ENCODE data around the gene RPS6KA3.

DNA sequence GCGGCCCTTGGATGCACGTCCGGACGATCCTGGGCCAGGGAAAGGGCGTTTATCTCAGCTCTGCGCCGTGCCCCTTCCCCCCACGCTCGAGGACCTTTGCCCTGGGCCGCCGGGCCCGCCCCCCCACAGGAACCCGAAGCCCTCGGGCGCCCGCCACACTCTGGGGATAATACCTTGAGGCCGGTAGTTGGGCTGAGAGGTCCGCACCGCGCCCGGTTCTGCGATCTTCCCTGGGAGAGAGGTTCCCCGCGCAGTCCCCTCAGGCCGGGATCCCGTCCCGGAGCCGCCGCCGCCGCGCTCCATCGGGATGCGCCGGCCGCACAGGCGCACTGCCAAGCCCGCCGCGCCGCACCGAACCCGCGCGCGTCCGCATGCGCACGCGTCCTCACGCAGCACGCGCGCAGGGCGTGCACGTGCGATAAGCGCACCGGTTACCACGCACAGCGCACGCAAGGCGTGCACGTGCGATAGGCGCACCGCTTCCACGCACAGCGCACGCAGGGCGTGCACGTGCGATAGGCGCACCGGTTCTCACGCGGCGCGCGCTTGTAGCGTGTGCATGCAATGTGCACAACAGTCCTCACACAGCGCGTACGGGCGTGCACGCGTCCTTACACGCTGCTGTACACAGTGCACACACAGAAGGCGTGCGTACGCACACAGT is 150.0 kb downstream of the RPS6KA3 start, which contains the start of gene MAP7D2:
- TF ChIP-seq CTCF (IDR thresholded peaks at IDR 0.05) (no peak), POLR2A (IDR thresholded peaks at IDR 0.05) (no peak)

Data from thyroid gland (tissue), 4 donors.